HL-60 (cell line): ENCODE measurements around the gene ZFP57.
A peak's percentile ranks its signal among the peaks of the same experiment; 100 is the strongest.

ENCODE experiments used
- DNase-seq, 2 experiments: peaks; one replicate each; pipeline ENCODE4 v3.0.0-alpha.2; 2010 to 2020; ENCODE audit warnings: low read depth in 1 of 2, low spot score in 1 of 2
- H3K27ac ChIP-seq: fragments of 250-450 bp; sonication (Bioruptor Pico); replicated peaks from 2 replicates; pipeline ENCODE4 v1.5.1; 2020; ENCODE audit warnings: mild to moderate bottlenecking, moderate library complexity
- H3K27me3 ChIP-seq: fragments of 250-450 bp; sonication (Bioruptor Pico); 2 replicates; pipeline ENCODE4 v1.5.1; 2021; ENCODE audit warnings: mild to moderate bottlenecking, moderate library complexity; ENCODE audit not compliant: insufficient read depth, poor library complexity, severe bottlenecking
- H3K4me3 ChIP-seq: replicated peaks from 2 replicates; pipeline ENCODE4 v1.5.1; 2011; ENCODE audit warnings: mild to moderate bottlenecking, control low read depth, low read length; ENCODE audit not compliant: insufficient read depth
- CTCF ChIP-seq: IDR thresholded peaks from one replicate; pipeline ENCODE4 v1.5.1; 2011; ENCODE audit warnings: low read length, control low read depth, inconsistent platforms; ENCODE audit not compliant: insufficient read depth
- GABPA ChIP-seq: IDR thresholded peaks from 2 replicates; pipeline ENCODE4 v1.6.1; 2012; ENCODE audit warnings: low read depth
- POLR2AphosphoS5 ChIP-seq: IDR thresholded peaks from 2 replicates; pipeline ENCODE4 v1.6.1; 2012; ENCODE audit warnings: low read depth
- REST ChIP-seq: IDR thresholded peaks from 2 replicates; pipeline ENCODE4 v1.6.1; 2012; ENCODE audit warnings: low read depth; ENCODE audit not compliant: insufficient replicate concordance
- SPI1 ChIP-seq: IDR thresholded peaks from 2 replicates; pipeline ENCODE4 v1.6.1; 2012; ENCODE audit warnings: low read depth, mild to moderate bottlenecking, borderline replicate concordance

ZFP57 gene

DNA sequence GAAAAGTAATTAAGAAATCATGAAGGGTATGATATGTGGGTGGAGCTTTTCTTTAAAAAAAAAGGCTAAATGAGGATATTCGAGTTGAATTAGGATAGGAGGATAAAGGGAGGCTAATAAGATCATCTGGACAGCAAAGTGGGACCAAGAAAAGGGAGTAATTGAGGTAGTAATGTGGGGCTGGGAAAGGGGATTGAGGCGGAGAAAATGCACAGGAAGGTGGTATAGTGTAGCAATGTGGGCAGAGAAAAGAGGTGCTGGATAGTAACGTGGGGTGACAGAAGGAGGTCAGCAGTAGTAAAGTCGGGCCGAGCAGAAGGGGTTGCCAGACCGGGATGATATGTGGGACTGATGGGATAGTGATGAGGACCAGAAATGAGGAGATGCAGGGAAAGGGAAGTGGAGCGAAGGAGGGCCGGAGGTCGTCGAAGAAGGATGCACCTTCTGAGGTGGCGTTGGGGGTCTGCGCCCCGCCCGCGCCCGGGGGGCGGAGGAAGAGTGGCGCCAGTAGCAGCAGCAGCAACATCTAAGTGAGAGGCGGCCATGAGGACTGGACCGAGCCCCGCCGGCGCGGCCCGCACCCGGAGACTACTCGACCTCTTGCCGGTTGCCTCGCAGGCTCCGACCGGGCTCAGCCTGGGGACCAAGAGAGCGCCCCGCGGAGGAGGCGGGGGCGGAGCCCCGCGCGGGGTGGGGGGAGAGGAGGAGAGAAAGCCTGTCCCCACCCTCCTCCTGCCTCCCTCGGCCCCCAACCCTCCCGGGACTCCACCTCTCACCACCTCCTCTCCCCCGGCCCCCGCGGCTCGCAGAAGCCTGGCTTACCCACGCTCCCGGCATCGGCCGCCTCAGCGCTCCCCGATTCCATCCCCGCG lies 48.9 kb downstream of the ZFP57 start:
- Histone ChIP-seq H3K27ac (no peak overlapping the region), H3K4me3 (peak overlapping the region; percentile 28), H3K27me3 (peaks cover 57% of the 10 kb centered on the region)
- TF ChIP-seq POLR2AphosphoS5 (no peak), REST (no peak), CTCF (no peak), GABPA (no peak), SPI1 (no peak)
- DNase-seq = no peak

DNA sequence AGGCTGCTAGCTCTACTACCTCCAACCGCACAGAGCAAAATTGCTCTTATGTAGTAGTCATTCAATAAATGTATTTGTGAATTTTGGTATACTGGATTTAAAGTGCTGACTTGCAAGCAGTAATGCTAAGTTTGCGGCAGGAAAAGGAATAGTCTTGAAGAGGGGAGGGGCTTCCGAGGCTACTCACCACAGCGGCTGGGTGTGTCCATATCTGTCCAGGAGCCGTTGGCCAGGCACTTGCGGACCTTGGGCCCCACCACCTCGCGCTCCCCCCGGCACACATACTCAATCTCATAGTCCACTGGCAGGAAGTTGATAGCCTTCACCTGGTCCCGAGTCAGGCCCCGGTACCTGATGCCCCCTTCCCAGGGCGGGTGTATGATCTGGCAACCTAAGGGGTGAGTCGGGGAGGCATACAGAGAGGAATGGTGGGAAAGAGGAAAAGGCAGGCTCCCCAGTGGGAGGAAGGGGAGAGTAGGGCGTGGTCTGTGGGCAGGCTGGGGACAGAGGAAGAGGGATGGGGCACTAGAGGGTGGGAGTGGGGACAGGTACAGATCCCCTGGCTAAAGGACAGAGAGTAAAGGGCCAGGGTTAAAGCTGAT lies 49.6 kb downstream of the ZFP57 start:
- TF ChIP-seq GABPA (no peak), SPI1 (no peak), CTCF (no peak), POLR2AphosphoS5 (no peak), REST (no peak)
- no peak overlapping the region for H3K27ac ChIP-seq
- H3K4me3 ChIP-seq = no peak overlapping the region
- H3K27me3 ChIP-seq = peaks cover 63% of the 10 kb centered on the region
- no peak for DNase-seq

DNA sequence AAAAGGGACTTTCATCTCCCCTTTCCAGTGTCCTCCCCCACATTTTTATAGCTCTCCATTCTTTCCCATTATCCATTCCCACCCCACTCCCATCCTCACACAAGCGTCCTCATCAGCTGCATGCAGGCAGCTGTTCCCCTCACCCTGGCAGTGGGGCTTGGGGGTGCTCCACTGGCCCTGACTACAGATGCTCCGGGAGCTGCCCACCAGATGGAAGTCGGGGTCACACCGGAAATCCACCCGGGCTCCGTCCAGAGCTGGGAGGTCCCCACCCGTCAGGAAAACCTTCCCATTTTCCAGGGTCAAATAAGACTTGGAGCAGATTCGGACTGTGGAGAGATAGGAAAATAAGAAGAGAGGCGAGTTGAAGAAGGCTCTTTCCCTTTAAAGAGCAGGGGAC lies 50.6 kb downstream of the ZFP57 start:
- Histone ChIP-seq H3K27ac (no peak overlapping the region), H3K27me3 (peaks cover 65% of the 10 kb centered on the region), H3K4me3 (no peak overlapping the region)
- DNase-seq = no peak
- TF ChIP-seq SPI1 = no peak
- no peak for TF ChIP-seq POLR2AphosphoS5
- TF ChIP-seq GABPA = no peak
- no peak for TF ChIP-seq CTCF
